CD4-positive, alpha-beta T cell (primary cell): ENCODE data around the gene RRAS. TPM values are rescaled to one million over a fixed set of nuclear protein-coding genes. Genes with fewer than 3 reads are reported as not detected.

ENCODE experiments used
- ATAC-seq: fragments of 200-7000 bp; cut with Tn5 transposase; one replicate; pipeline ENCODE4 v1.10.0; 2022; ENCODE audit warnings: mild to moderate bottlenecking; ENCODE audit not compliant: poor library complexity
- CTCF ChIA-PET: fragments of 350-600 bp; sonication (Branson Sonifier 250); formaldehyde crosslinking; loops from one replicate; lab custom pipeline; 2021; ENCODE audit warnings: antibody characterized with exemption, inconsistent platforms; lab: Charles Lee
- POLR2A ChIA-PET: fragments of 350-600 bp; sonication (Branson Sonifier 250); formaldehyde crosslinking; loops from one replicate; lab custom pipeline; 2021; ENCODE audit warnings: antibody characterized with exemption, inconsistent platforms; lab: Charles Lee
- DNase-seq, 14 experiments: peaks; one replicate each; pipeline ENCODE4 v3.0.0-alpha.2; 2013 to 2020; ENCODE audit warnings: mixed read lengths in 2 of 14
- H3K27ac ChIP-seq, 2 donors: one replicate each; pipeline versions ENCODE4 v1.5.1 to v1.7.0; 2013; ENCODE audit warnings: low read length in 2 of 2, low read depth in 1 of 2, mild to moderate bottlenecking in 1 of 2
- H3K27me3 ChIP-seq, 2 experiments: 1 replicate in 1 of 2; 2 replicates in 1 of 2; pipeline versions ENCODE4 v1.6.1 to v1.7.0; 2013; ENCODE audit warnings: low read length in 2 of 2, control low read depth in 1 of 2, mild to moderate bottlenecking in 1 of 2, moderate library complexity in 1 of 2; ENCODE audit not compliant: insufficient read depth in 2 of 2, control insufficient read depth in 1 of 2
- H3K36me3 ChIP-seq: one replicate; pipeline ENCODE4 v1.6.1; 2013; ENCODE audit warnings: low read length, control low read depth; ENCODE audit not compliant: insufficient read depth
- H3K4me1 ChIP-seq: one replicate; pipeline ENCODE4 v1.6.1; 2013; ENCODE audit warnings: low read length, control low read depth; ENCODE audit not compliant: insufficient read depth
- H3K4me3 ChIP-seq: one replicate; pipeline ENCODE4 v1.5.1; 2013; ENCODE audit warnings: mild to moderate bottlenecking, low read length, moderate library complexity
- H3K9me3 ChIP-seq, 2 experiments: 1 replicate in 1 of 2; 2 replicates in 1 of 2; pipeline versions ENCODE4 v1.6.1 to v1.7.0; 2013; ENCODE audit warnings: low read length in 2 of 2, mild to moderate bottlenecking in 2 of 2, control low read depth in 1 of 2, moderate library complexity in 1 of 2; ENCODE audit not compliant: control insufficient read depth in 1 of 2, insufficient read depth in 1 of 2
- H3K27ac Mint-ChIP-seq: one replicate; pipeline ENCODE4 v1.8.0; 2020; ENCODE audit warnings: mixed read lengths
- H3K27me3 Mint-ChIP-seq: one replicate; pipeline ENCODE4 v1.8.0; 2021; ENCODE audit warnings: mixed read lengths
- H3K36me3 Mint-ChIP-seq: one replicate; pipeline ENCODE4 v1.8.0; 2021; ENCODE audit warnings: low read depth, mixed read lengths
- H3K4me1 Mint-ChIP-seq: one replicate; pipeline ENCODE4 v1.8.0; 2021; ENCODE audit warnings: low read depth, mixed read lengths
- H3K4me3 Mint-ChIP-seq: one replicate; pipeline ENCODE4 v1.8.0; 2020; ENCODE audit warnings: mild to moderate bottlenecking, mixed read lengths
- H3K9me3 Mint-ChIP-seq: one replicate; pipeline ENCODE4 v1.8.0; 2020; ENCODE audit warnings: mixed read lengths
- intact Hi-C, 2 experiments: fragments of 100-400 bp; cut with DNase I in 1 of 2; cut with micrococcal nuclease in 1 of 2; formaldehyde crosslinking; loops; one replicate each; pipeline versions ENCODE4 v1.15.1 to v1.9.0; 2023 to 2025; cut with DNase I, micrococcal nuclease
- total RNA-seq, 174 experiments: library from RNA in 2 of 174; stranded (reverse) in 2 of 174; gene quantifications; one replicate each; pipeline ENCODE4 v1.2.3 and lab custom pipeline; 2021 to 2026
- TF ChIP-seq, protein P1 (sequence below): fragments of 200-600 bp; IDR thresholded peaks from one replicate; pipeline ENCODE4 v1.8.0; 2022; ENCODE audit warnings: antibody characterized with exemption, mild to moderate bottlenecking

RRAS gene
- total RNA-seq, 2 experiments from 2014 or later = 4.2 to 4.7 TPM

DNA sequence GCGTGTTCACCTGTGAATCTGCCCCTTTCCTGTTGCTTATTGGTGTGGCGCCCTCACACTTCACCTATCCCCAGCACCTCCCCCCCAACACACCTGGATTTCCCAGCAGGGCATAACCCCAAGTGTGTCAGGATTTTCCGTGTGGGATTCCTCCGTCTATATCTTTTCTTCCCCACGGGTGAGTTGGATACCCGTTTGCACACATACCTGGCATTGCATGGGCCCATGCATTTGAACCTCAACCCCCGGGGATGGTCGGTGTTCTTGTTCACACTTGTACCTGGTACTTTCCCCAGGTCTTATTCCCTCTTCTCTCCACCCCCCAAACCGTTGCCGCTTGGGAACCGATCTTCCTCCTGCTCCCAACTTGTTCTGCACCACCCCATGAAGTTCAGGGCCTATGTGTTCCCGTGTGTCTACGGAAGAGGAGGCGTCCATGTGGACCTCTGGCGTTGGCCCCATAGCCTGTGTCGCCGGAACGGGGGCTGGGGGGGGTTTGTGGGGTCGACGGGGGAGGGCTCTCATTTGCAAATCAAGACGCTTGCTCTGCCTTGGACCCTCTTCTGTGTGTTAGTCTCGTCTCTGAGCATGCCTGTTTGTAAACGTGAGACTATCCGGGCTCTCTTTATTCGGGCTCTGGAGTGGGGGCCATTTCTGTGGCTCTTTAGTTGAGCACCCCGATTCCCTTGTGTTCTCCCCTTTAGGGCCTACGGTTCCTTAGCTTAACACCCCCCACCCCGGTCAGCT is 47.3 kb downstream of the RRAS start:
- Mint-ChIP-seq H3K4me1 (peaks cover 41% of the 10 kb centered on the region), H3K27me3 (no peaks in the 10 kb centered on the region), H3K4me3 (peak overlapping the region; percentile 96), H3K27ac (peak overlapping the region; percentile 82), H3K9me3 (no peaks in the 10 kb centered on the region), H3K36me3 (peaks cover 43% of the 10 kb centered on the region)
- H3K27ac ChIP-seq = peak overlapping the region; percentile 45 to 80
- peaks cover 49% of the 10 kb centered on the region for H3K4me1 ChIP-seq
- no peaks in the 10 kb centered on the region for H3K9me3 ChIP-seq
- peak overlapping the region; percentile 96 for H3K4me3 ChIP-seq
- ATAC-seq (no peak), DNase-seq (peak in 2 of 14 experiments; percentile 45 to 59)
- ChIA-PET POLR2A (interaction anchor here (0.7 to 6.2 kb wide), 13 partner anchors 11 to 96 kb away, joined by 3 to 86 read pairs (median 7); partner anchors contain the start of genes BCL2L12, IRF3, NOSIP and PRMT1), CTCF (interaction anchor here (0.9 to 1.2 kb wide), 4 partner anchors 12 to 86 kb away, joined by 3 read pairs; partner anchors contain the start of gene NOSIP)
- no peaks in the 10 kb centered on the region for H3K27me3 ChIP-seq
- intact Hi-C loops = loop anchor here (1.0 to 2.0 kb wide), 3 partner anchors 46 to 72 kb away; partner anchors contain the start of genes BCL2L12 (in 1 of the 2), IRF3 (in 1 of the 2) and RRAS (in 1 of the 2)
- peaks cover 36% of the 10 kb centered on the region for H3K36me3 ChIP-seq
- TF ChIP-seq, protein P1, sequence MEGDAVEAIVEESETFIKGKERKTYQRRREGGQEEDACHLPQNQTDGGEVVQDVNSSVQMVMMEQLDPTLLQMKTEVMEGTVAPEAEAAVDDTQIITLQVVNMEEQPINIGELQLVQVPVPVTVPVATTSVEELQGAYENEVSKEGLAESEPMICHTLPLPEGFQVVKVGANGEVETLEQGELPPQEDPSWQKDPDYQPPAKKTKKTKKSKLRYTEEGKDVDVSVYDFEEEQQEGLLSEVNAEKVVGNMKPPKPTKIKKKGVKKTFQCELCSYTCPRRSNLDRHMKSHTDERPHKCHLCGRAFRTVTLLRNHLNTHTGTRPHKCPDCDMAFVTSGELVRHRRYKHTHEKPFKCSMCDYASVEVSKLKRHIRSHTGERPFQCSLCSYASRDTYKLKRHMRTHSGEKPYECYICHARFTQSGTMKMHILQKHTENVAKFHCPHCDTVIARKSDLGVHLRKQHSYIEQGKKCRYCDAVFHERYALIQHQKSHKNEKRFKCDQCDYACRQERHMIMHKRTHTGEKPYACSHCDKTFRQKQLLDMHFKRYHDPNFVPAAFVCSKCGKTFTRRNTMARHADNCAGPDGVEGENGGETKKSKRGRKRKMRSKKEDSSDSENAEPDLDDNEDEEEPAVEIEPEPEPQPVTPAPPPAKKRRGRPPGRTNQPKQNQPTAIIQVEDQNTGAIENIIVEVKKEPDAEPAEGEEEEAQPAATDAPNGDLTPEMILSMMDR = no peak

DNA sequence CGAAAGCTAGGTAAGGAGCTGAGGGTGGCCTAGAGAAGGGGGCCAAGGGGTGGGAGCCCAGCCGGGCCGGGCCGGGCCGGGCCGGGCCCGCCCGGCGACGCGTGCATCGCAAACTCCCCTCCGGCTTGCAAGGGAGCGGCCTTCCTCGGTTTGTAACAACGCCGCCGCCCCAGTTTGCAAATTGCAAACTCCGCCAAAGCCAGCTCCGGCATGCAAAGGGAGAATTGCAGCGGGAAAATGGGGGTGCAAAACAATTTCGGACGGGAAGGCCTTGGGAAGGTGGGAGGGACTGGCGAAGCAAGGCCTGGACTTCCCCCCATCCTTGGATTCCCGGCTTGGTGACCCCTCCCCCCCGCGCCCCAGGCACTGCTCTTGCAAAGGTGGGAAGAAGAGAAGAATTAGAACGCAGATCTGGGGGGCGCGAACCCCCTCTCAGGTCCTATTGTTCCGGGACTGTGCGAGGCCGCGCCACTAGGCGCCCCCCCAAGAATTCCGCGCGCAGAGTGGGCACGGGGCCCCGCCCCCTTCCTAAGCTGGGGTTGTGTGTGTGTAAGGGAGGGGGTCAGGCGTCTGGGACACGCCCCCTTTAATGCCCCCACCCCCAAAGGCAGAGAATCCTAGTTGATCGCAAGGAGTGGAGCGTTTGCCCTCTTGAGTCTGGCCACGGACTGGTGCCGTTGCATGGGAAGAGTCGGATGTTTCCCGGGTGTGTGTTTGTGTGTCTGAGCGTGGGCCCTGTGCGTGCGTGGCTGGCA is 48.0 kb downstream of the RRAS start:
- Mint-ChIP-seq H3K4me3 (peak overlapping the region; percentile 96), H3K27ac (peak overlapping the region; percentile 82), H3K9me3 (no peaks in the 10 kb centered on the region), H3K27me3 (no peaks in the 10 kb centered on the region), H3K4me1 (peaks cover 41% of the 10 kb centered on the region), H3K36me3 (peaks cover 43% of the 10 kb centered on the region)
- Histone ChIP-seq H3K4me1 (peaks cover 49% of the 10 kb centered on the region), H3K36me3 (peaks cover 31% of the 10 kb centered on the region), H3K27me3 (no peaks in the 10 kb centered on the region), H3K9me3 (no peaks in the 10 kb centered on the region), H3K4me3 (peak overlapping the region; percentile 96), H3K27ac (peak overlapping the region; percentile 25 to 80)
- intact Hi-C loops = loop anchor here (1.0 to 2.0 kb wide), 4 partner anchors 12 to 84 kb away; partner anchors contain the start of genes BCL2L12 (in 2 of the 2), IRF3 (in 2 of the 2) and NOSIP (in 1 of the 2)
- ChIA-PET POLR2A (interaction anchor here (0.8 to 6.2 kb wide), 8 partner anchors 11 to 84 kb away, joined by 4 to 86 read pairs (median 20); partner anchors contain the start of genes BCL2L12, IRF3, NOSIP and PRMT1), CTCF (interaction anchor here (1.1 to 1.2 kb wide), 2 partner anchors 12 to 87 kb away, joined by 3 read pairs; partner anchors contain the start of gene NOSIP)
- no peak for ATAC-seq
- TF ChIP-seq, protein P1 = no peak
- DNase-seq = peak in 13 of 14 experiments; percentile 30 to 73 (median 47)
